AG08396 (cell line): ENCODE results near the gene LRP1B.

Source experiments
- DNase-seq: peaks from one replicate; pipeline ENCODE4 v3.0.0; 2012; ENCODE audit warnings: low spot score, mixed read lengths

Gene LRP1B

GRCh38 chr2:141513853-141514252 is 617.0 kb downstream of the LRP1B start:
- DNase-seq = no peak

- no peak for DNase-seq
Measured at GRCh38 chr2:141508806-141509595, 621.8 kb downstream of the LRP1B start.

GRCh38 chr2:141508086-141508752 is 622.6 kb downstream of the LRP1B start:
- DNase-seq = no peak

GRCh38 chr2:141506135-141506534 is 624.7 kb downstream of the LRP1B start:
- DNase-seq = no peak

- DNase-seq = no peak
Measured at GRCh38 chr2:141501752-141502151, 629.1 kb downstream of the LRP1B start.

- DNase-seq = no peak
Measured at GRCh38 chr2:141499123-141499522, 631.7 kb downstream of the LRP1B start.

- DNase-seq = no peak
Measured at GRCh38 chr2:141498561-141498960, 632.3 kb downstream of the LRP1B start.

- DNase-seq = no peak
Measured at GRCh38 chr2:141497272-141497671, 633.5 kb downstream of the LRP1B start.

GRCh38 chr2:141496810-141497209 is 634.0 kb downstream of the LRP1B start:
- no peak for DNase-seq

GRCh38 chr2:141493936-141494335 is 636.9 kb downstream of the LRP1B start:
- DNase-seq = no peak

- DNase-seq = no peak
Measured at GRCh38 chr2:141492816-141493215, 638.0 kb downstream of the LRP1B start.

GRCh38 chr2:141490886-141491285 is 639.9 kb downstream of the LRP1B start:
- no peak for DNase-seq

GRCh38 chr2:141482697-141483096 is 648.1 kb downstream of the LRP1B start:
- no peak for DNase-seq

GRCh38 chr2:141475801-141476200 is 655.0 kb downstream of the LRP1B start:
- DNase-seq = no peak

- DNase-seq = no peak
Measured at GRCh38 chr2:141468761-141469160, 662.1 kb downstream of the LRP1B start.

- no peak for DNase-seq
Measured at GRCh38 chr2:141467331-141467730, 663.5 kb downstream of the LRP1B start.

GRCh38 chr2:141464995-141465394 is 665.8 kb downstream of the LRP1B start:
- no peak for DNase-seq

GRCh38 chr2:141458351-141458750 is 672.5 kb downstream of the LRP1B start:
- no peak for DNase-seq

GRCh38 chr2:141455877-141456276 is 674.9 kb downstream of the LRP1B start:
- no peak for DNase-seq

GRCh38 chr2:141455211-141455826 is 675.5 kb downstream of the LRP1B start:
- DNase-seq = no peak

- no peak for DNase-seq
Measured at GRCh38 chr2:141440072-141440635, 690.7 kb downstream of the LRP1B start.

GRCh38 chr2:141439524-141439923 is 691.3 kb downstream of the LRP1B start:
- DNase-seq = no peak

- DNase-seq = no peak
Measured at GRCh38 chr2:141438536-141438935, 692.3 kb downstream of the LRP1B start.
